ENCODE results near the gene IQCE. TPM values are rescaled to one million over a fixed set of nuclear protein-coding genes. Genes with fewer than 3 reads are reported as not detected.

IQCE gene
- total RNA-seq, 2 experiments from 2014 or later, result 14.9 to 15.2 TPM

GRCh38 chr7:2624293-2624886, 65.6 kb downstream of the IQCE start:
- no peaks in the 10 kb centered on the region for H3K9me3 Mint-ChIP-seq (ENCODE audit: low read depth)
- CTCF ChIA-PET, result no interaction called here

DNA sequence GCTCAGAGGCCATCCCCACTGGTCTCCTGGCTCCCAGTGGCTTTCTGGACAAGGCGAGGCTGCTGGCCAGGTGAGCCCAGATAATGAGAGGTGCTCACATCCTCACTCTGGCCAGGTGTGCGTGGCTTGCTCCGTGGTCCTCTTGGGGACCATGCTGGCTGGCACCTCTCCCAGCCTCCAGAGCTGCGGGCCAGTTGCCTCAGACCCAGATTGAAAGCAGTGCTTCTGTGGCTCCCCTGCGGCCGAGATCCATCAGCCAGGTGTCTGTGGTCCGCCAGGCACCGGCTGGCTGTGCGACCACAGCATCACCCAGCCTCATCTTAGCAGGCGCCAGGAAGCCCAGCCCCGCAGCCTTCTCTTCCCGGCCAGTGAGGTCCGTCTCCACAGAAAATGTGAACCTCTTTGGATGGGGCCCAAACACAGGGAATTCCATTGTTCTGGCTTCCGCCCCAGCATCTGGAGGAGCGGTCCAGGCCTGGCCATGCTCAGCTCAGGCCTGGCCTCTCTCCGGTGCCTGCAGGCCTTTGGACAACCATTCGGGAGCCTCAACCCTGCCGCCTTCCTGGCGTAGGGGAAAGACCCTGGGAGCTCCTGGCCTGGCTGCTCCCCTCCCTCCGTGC, 67.8 kb downstream of the IQCE start:
- CTCF ChIA-PET, result interaction anchor here (1.1 kb wide), 1 partner anchor 8 kb away, joined by 3 read pairs; no protein-coding TSS in a partner anchor
- no peak overlapping the region for H3K4me3 Mint-ChIP-seq
- H3K27me3 Mint-ChIP-seq, result peaks cover 12% of the 10 kb centered on the region
- no peaks in the 10 kb centered on the region for H3K36me3 Mint-ChIP-seq
- DNase-seq (no peak), ATAC-seq (no peak)
- H3K4me1 Mint-ChIP-seq, result peaks cover 3% of the 10 kb centered on the region
- no peaks in the 10 kb centered on the region for H3K9me3 Mint-ChIP-seq (ENCODE audit: low read depth)
- no peak overlapping the region for H3K27ac Mint-ChIP-seq

More at GRCh38 chr7:2624293-2624886, 65.6 kb downstream of the IQCE start:
- DNase-seq (no peak), ATAC-seq (no peak)
- H3K4me3 Mint-ChIP-seq, result no peak overlapping the region
- H3K4me1 Mint-ChIP-seq, result no peaks in the 10 kb centered on the region
- no peak overlapping the region for H3K27ac Mint-ChIP-seq
- peaks cover 11% of the 10 kb centered on the region for H3K27me3 Mint-ChIP-seq
- no peaks in the 10 kb centered on the region for H3K36me3 Mint-ChIP-seq

DNA sequence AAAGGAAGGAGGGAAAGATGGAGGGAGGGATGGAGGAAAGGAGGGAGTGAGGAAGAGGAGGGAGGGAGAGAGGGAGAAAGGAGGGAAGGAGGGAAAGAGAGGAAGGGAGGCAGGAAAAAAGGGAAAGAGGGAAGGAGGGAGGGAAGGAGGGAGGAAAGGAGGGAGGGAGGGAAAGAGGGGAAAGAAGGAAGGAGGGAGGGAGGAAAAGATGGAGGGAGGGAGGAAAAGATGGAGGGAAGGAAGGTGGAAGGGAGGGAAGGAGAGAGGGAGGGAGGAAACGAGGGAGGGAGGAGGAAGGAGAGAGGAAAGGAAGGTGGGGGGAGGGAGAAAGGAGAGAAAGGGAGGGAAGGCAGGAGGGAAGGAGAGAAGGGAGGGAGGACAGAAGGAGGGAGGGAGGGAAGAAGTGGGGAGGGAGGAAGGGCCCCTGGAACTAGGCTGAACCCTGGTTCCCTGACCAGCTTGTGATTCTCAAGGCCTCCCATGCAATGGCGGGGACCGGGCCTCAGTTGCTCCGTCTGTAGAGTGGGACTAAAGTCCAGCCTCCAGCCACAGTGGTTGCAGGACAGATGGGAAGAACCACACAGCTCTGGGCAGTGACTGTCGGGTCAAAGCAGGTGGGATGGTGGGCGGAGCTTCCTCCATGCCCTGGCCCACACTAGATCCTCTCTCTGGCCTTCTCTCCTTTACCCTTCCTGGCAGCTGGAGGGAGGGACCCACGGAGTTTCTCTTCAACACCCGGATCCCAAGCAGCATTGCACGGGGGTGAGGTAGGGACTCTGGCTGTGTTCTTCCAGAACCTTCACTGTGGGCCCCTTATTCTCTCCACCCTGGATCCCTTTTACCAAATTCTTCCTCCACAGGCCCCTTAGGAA, 68.7 kb downstream of the IQCE start:
- Mint-ChIP-seq H3K9me3 (ENCODE audit: low read depth) (no peaks in the 10 kb centered on the region), H3K36me3 (no peaks in the 10 kb centered on the region), H3K27ac (no peak overlapping the region), H3K27me3 (peaks cover 12% of the 10 kb centered on the region), H3K4me1 (peaks cover 4% of the 10 kb centered on the region), H3K4me3 (no peak overlapping the region)
- CTCF ChIA-PET, result no interaction called here
- ATAC-seq (no peak), DNase-seq (no peak)

GRCh38 chr7:2628130-2628482, 69.3 kb downstream of the IQCE start:
- DNase-seq, result no peak
- CTCF ChIA-PET, result no interaction called here
- no peak for ATAC-seq
- Mint-ChIP-seq H3K9me3 (ENCODE audit: low read depth) (no peaks in the 10 kb centered on the region), H3K4me3 (no peak overlapping the region), H3K27me3 (peaks cover 12% of the 10 kb centered on the region), H3K4me1 (peaks cover 6% of the 10 kb centered on the region), H3K36me3 (no peaks in the 10 kb centered on the region), H3K27ac (no peak overlapping the region)

- no peaks in the 10 kb centered on the region for H3K9me3 Mint-ChIP-seq (ENCODE audit: low read depth)
- H3K4me1 Mint-ChIP-seq, result peaks cover 14% of the 10 kb centered on the region
- H3K36me3 Mint-ChIP-seq, result no peaks in the 10 kb centered on the region
- CTCF ChIA-PET, result no interaction called here
- no peak for ATAC-seq
- H3K27ac Mint-ChIP-seq, result no peak overlapping the region
- DNase-seq, result no peak
- peaks cover 12% of the 10 kb centered on the region for H3K27me3 Mint-ChIP-seq
- H3K4me3 Mint-ChIP-seq, result no peak overlapping the region
These were observed 70.1 kb downstream of the IQCE start for GRCh38 chr7:2628891-2629290.

DNA sequence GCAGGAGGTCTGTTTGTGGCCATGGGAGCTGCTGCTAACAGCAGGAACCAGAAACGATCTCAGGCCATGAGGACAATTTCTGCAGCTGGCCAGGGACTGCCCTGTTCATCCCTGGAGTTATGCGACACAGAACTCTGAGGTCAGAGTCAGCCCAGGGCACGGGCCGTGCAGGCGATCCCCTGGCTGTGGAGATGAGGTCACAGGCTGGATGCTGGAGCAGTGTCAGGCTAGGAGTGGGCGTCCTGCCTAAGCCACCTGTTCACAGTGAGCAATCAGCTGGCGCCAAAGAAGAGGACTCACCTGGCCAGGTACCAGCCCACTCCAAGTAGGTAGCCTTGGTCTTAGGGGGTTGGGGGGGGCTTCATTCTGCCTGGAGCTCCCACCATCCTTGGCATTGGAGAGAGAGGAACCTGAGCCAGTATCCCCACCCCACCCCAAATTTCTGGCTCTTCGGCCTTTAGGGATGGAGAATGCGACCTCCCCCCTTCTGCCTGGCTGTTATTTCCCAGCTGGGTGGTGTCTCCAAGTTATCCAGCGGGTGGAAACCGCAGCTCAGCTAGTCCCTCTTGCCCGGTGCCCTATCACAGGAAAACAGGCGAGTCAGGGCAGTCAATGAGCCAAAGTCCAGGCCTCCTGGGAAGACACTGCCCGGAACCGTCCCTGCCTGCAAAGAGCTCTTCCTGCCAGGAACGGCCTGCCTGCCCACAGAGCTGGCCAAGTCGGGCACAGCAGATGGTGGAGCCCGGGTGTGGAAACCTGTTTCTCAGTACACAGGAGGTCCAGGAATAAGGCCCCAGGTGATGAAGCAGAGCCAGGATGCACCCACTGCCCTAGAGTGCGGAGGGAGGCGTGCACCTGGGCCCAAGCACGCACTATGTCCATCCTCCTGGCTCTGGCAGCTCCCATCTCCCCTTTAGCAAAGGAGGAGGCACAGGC, 71.2 kb downstream of the IQCE start:
- H3K4me3 Mint-ChIP-seq, result no peak overlapping the region
- H3K4me1 Mint-ChIP-seq, result peaks cover 17% of the 10 kb centered on the region
- H3K27me3 Mint-ChIP-seq, result peaks cover 12% of the 10 kb centered on the region
- CTCF ChIA-PET, result interaction anchor here (1.0 kb wide), 1 partner anchor 69 kb away, joined by 3 read pairs; no protein-coding TSS in a partner anchor
- ATAC-seq (no peak), DNase-seq (no peak)
- H3K36me3 Mint-ChIP-seq, result no peaks in the 10 kb centered on the region
- no peaks in the 10 kb centered on the region for H3K9me3 Mint-ChIP-seq (ENCODE audit: low read depth)
- no peak overlapping the region for H3K27ac Mint-ChIP-seq

DNA sequence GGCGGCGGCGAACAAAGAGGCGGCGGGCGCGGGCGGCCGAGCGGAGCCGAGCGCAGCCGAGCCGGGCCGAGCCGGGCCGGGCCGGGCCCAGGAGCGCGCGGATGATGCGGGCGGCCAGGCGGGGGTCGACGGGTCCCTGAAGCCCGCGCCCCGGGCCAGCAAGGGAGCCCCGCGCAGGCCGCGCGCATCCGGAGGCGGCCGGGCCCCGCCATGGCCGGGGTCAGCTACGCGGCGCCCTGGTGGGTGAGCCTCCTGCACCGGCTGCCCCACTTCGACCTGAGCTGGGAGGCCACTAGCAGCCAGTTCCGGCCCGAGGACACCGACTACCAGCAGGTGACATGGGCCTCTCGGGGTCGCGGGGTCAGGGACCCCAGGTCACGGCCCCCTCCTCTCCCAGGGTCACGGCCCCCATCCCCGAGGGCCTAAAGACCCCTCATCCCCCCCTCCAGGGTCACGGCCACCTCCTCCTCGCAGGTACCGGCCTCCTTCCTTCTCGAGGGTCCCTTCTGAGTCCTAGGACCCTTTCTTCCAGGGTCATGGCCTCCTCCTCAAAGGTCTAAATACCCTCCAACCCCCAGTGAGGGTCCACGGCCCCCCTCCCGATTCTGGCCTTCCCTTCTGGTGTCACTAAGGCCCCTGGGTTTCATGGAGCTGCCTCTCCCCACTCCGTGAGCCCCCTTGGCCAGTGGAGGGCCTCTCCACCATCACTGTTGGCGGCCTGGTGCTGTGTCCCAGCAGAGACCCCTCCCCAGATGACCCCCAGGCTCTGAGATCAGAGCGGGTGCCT, 73.4 kb downstream of the IQCE start, which contains the start of gene TTYH3:
Gene TTYH3 (plus strand): TSS at position 41 of the 787 bp plus-strand sequence. CDS start 170 bp downstream, at position 211.
- H3K9me3 Mint-ChIP-seq (ENCODE audit: low read depth), result no peaks in the 10 kb centered on the region
- peak within 1 kb of the TSS; percentile 79 for H3K4me3 Mint-ChIP-seq
- DNase-seq (peak; percentile 57), ATAC-seq (peak; percentile 59)
- H3K4me1 Mint-ChIP-seq, result peaks cover 17% of the 10 kb centered on the region
- peaks cover 5% of the 10 kb centered on the region for H3K27me3 Mint-ChIP-seq
- H3K36me3 Mint-ChIP-seq, result no peaks in the 10 kb centered on the region
- peak within 1 kb of the TSS; percentile 81 for H3K27ac Mint-ChIP-seq
- CTCF ChIA-PET, result interaction anchor here (0.6 to 3.3 kb wide), 11 partner anchors 11 to 413 kb away, joined by 3 to 12 read pairs (median 4); no protein-coding TSS in a partner anchor

DNA sequence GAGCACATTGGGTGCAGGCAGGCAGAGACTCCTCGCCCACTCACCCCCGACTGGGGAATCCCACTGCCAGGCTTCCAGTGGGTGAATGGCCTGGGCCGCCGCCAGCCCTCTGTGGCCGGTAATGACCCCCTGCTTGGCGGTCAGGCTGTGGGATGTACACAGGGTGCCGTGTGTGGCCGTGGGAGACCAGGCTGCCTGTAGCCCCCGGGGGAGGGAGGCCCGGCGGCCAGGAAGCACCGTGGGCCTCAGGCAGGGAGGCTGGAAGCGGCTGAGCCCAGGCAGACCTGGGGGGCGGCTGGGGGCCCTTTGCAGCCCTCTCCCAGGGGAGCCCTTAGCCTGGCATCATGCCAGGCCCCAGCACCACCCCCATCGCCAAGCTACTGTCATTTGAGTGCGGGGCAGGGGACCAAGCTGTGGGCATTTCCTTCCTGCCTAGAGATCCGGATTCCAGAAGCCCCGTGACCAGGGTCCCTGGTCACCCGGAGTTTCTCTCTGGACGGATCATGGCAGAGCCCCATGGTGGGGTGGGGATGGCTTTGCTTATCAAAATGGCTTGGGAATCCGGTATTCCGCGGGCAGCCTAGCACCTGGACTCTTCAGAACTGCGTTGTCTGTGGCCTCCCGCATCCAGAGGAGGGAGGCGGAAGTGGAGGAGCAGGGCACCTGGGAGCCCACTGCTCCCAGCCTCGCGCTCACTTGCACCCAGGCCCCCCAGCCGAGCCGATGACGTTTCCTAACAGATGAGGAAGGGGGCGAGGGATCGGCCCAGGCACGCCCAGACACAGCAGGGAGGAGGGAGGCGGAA, 74.2 kb downstream of the IQCE start:
- Mint-ChIP-seq H3K9me3 (ENCODE audit: low read depth) (no peaks in the 10 kb centered on the region), H3K27ac (peak overlapping the region; percentile 72), H3K4me1 (peaks cover 17% of the 10 kb centered on the region), H3K4me3 (peak overlapping the region; percentile 79), H3K36me3 (no peaks in the 10 kb centered on the region), H3K27me3 (peaks cover 5% of the 10 kb centered on the region)
- DNase-seq (peak; percentile 54), ATAC-seq (no peak)
- CTCF ChIA-PET, result interaction anchor here (1.1 to 3.3 kb wide), 4 partner anchors 10 to 165 kb away, joined by 3 to 12 read pairs (median 6); no protein-coding TSS in a partner anchor

DNA sequence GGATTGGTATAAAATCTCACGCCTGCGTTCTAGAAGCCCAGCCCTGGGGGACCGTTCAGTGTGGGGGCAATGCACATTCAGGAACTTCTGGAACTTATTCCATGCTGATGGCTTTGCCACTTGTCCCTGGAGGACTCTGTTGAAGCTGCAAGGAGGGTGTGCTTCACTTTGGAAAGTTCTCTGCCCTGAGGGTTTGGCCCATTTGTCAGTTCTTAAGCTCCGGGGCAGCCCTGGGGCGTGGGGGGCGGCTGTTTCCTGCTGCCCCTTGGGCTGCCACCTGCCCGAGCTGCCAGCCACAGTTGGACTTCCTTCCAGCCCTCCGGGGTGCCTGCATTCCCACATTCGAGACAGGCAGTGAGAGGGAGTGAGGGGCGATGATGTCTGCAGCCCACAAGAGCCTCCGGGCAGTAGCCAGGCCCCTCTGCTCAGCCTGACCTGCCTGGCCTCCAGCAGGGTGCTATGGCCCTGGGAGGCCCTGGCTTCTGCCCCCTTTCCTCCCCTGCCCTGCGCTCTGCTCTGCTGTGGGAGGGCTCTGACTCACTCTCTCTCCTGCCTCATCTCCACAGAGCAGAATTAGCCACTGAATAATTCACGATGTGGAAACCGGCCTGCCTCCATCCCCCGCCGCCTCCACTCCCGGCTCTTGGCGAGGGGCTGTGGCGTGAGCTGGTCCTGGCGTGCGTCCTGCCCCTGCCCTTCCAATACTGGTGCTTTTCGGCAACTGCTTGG, 74.9 kb downstream of the IQCE start:
- Mint-ChIP-seq H3K4me1 (peaks cover 17% of the 10 kb centered on the region), H3K9me3 (ENCODE audit: low read depth) (no peaks in the 10 kb centered on the region), H3K36me3 (no peaks in the 10 kb centered on the region), H3K27me3 (peaks cover 4% of the 10 kb centered on the region), H3K27ac (peak overlapping the region; percentile 72), H3K4me3 (peak overlapping the region; percentile 79)
- ATAC-seq (peak; percentile 17), DNase-seq (peak; percentile 51)
- CTCF ChIA-PET, result interaction anchor here (1.1 to 3.3 kb wide), 2 partner anchors 10 to 76 kb away, joined by 3 to 12 read pairs; no protein-coding TSS in a partner anchor

- no peak overlapping the region for H3K27ac Mint-ChIP-seq
- no peaks in the 10 kb centered on the region for H3K9me3 Mint-ChIP-seq (ENCODE audit: low read depth)
- no peak for ATAC-seq
- CTCF ChIA-PET, result interaction anchor here (1.0 to 2.2 kb wide), 4 partner anchors 8 to 166 kb away, joined by 3 to 11 read pairs (median 4); no protein-coding TSS in a partner anchor
- peaks cover 17% of the 10 kb centered on the region for H3K4me1 Mint-ChIP-seq
- DNase-seq, result no peak
- no peaks in the 10 kb centered on the region for H3K36me3 Mint-ChIP-seq
- H3K4me3 Mint-ChIP-seq, result no peak overlapping the region
- H3K27me3 Mint-ChIP-seq, result peaks cover under 1% of the 10 kb centered on the region
These were observed 75.7 kb downstream of the IQCE start for GRCh38 chr7:2634267-2635145.

Data from activated CD8-positive, alpha-beta memory T cell treated with anti-CD3 and anti-CD28 coated beads, Interleukin-2, amount 10 ng/mL, durations not matched to agents 7 days and 5 days (primary cell).